Measurements from ENCODE around the gene NXNL1. TPM values are rescaled to one million over a fixed set of nuclear protein-coding genes. Genes with fewer than 3 reads are reported as not detected.

Gene NXNL1
- polyA plus RNA-seq, 1 donor: not detected

- peak; percentile 99 for DNase-seq (ENCODE audit: low read depth)
These were observed 40.9 kb downstream of the NXNL1 start, which contains the start of gene MVB12A for GRCh38 chr19:17419621-17420474. Gene MVB12A, plus strand, starts transcription at chr19:17420047. Its CDS starts 89 bp downstream, at chr19:17420136.

- DNase-seq (ENCODE audit: low read depth): no peak
These were observed 41.5 kb downstream of the NXNL1 start for GRCh38 chr19:17419154-17419620.

- no peak for DNase-seq (ENCODE audit: low read depth)
These were observed 42.0 kb downstream of the NXNL1 start for GRCh38 chr19:17418710-17419109.

GRCh38 chr19:17415121-17415520 is 45.6 kb downstream of the NXNL1 start:
- no peak for DNase-seq (ENCODE audit: low read depth)

- no peak for DNase-seq (ENCODE audit: low read depth)
These were observed 46.6 kb downstream of the NXNL1 start for GRCh38 chr19:17414097-17414496.

- no peak for DNase-seq (ENCODE audit: low read depth)
These were observed 48.9 kb downstream of the NXNL1 start for GRCh38 chr19:17411801-17412200.

GRCh38 chr19:17409990-17410389 is 50.7 kb downstream of the NXNL1 start:
- DNase-seq (ENCODE audit: low read depth): no peak

- DNase-seq (ENCODE audit: low read depth): no peak
These were observed 53.9 kb downstream of the NXNL1 start for GRCh38 chr19:17406887-17407196.

- DNase-seq (ENCODE audit: low read depth): no peak
These were observed 54.5 kb downstream of the NXNL1 start for GRCh38 chr19:17406046-17406886.

Other genes starting within 250 kb of the NXNL1 start
- 31.6 TPM for gene USE1, start 245.6 kb downstream of the NXNL1 start, polyA plus RNA-seq (ENCODE audit: insufficient read length)
- gene OCEL1, start 234.7 kb downstream of the NXNL1 start, polyA plus RNA-seq (ENCODE audit: insufficient read length): 8.8 TPM
- 30.0 TPM for gene NR2F6, start 215.0 kb downstream of the NXNL1 start, polyA plus RNA-seq (ENCODE audit: insufficient read length)
- 5.6 TPM for gene USHBP1, start 196.2 kb downstream of the NXNL1 start, polyA plus RNA-seq (ENCODE audit: insufficient read length)
- gene BABAM1, start 193.5 kb downstream of the NXNL1 start, polyA plus RNA-seq (ENCODE audit: insufficient read length): 77.1 TPM
- 1.8 TPM for gene ANKLE1, start 179.0 kb downstream of the NXNL1 start, polyA plus RNA-seq (ENCODE audit: insufficient read length)
- gene ABHD8, start 157.5 kb downstream of the NXNL1 start, polyA plus RNA-seq (ENCODE audit: insufficient read length): 7.9 TPM
- gene MRPL34, start 155.1 kb downstream of the NXNL1 start, polyA plus RNA-seq (ENCODE audit: insufficient read length): 28.3 TPM
- 34.8 TPM for gene DDA1, start 151.4 kb downstream of the NXNL1 start, polyA plus RNA-seq (ENCODE audit: insufficient read length)
- 7.9 TPM for gene ANO8, start 126.1 kb downstream of the NXNL1 start, polyA plus RNA-seq (ENCODE audit: insufficient read length)
- 11.9 TPM for gene GTPBP3, start 123.4 kb downstream of the NXNL1 start, polyA plus RNA-seq (ENCODE audit: insufficient read length)
- gene PLVAP, start 83.6 kb downstream of the NXNL1 start, polyA plus RNA-seq (ENCODE audit: insufficient read length): 40.7 TPM
- not detected for gene CCDC194, start 66.7 kb downstream of the NXNL1 start, polyA plus RNA-seq (ENCODE audit: insufficient read length)
- 4.6 TPM for gene BST2, start 55.3 kb downstream of the NXNL1 start, polyA plus RNA-seq (ENCODE audit: insufficient read length)
- 25.3 TPM for gene MVB12A, start 40.9 kb downstream of the NXNL1 start, polyA plus RNA-seq (ENCODE audit: insufficient read length)
- gene TMEM221, start 12.3 kb downstream of the NXNL1 start, polyA plus RNA-seq (ENCODE audit: insufficient read length): 1.3 TPM
- gene SLC27A1, start 9.6 kb upstream of the NXNL1 start, polyA plus RNA-seq (ENCODE audit: insufficient read length): 18.9 TPM
- 49.5 TPM for gene PGLS, start 50.7 kb upstream of the NXNL1 start, polyA plus RNA-seq (ENCODE audit: insufficient read length)
- 67.4 TPM for gene COLGALT1, start 94.7 kb upstream of the NXNL1 start, polyA plus RNA-seq (ENCODE audit: insufficient read length)
- gene UNC13A, start 227.4 kb upstream of the NXNL1 start, polyA plus RNA-seq (ENCODE audit: insufficient read length): 0.10 TPM